ENCODE data around the gene HOXB6.
A peak's percentile ranks its signal among the peaks of the same experiment; 100 is the strongest.

HOXB6 gene

GRCh38 chr17:48604770-48605329, at the start of gene HOXB6:
Gene HOXB6, minus strand, starts transcription at chr17:48604986. Its CDS starts 6,836 bp downstream, at chr17:48598150.
- no peaks in the 10 kb centered on the region for H3K36me3 ChIP-seq (ENCODE audit: control insufficient read depth in 2 of 2, insufficient read depth in 2 of 2, low read length in 2 of 2)
- H3K27ac ChIP-seq (ENCODE audit: low read depth in 2 of 2, low read length in 2 of 2), result peak within 1 kb of the TSS; percentile 92
- peaks cover 2 to 9% of the 10 kb centered on the region in 2 donors for H3K27me3 ChIP-seq (ENCODE audit: control insufficient read depth in 2 of 2, insufficient read depth in 2 of 2, low read length in 2 of 2)
- no peaks in the 10 kb centered on the region for H3K9me3 ChIP-seq (ENCODE audit: control insufficient read depth in 2 of 2, low read length in 2 of 2)
- peak within 1 kb of the TSS; percentile 79 to 95 for H3K9ac ChIP-seq (ENCODE audit: low read depth in 1 of 2, low read length in 2 of 2)
- H3K4me3 ChIP-seq (ENCODE audit: low read length in 2 of 2), result peak within 1 kb of the TSS; percentile 89 to 90
- H3K4me1 ChIP-seq (ENCODE audit: control insufficient read depth in 2 of 2, insufficient read depth in 2 of 2, low read length in 2 of 2), result peaks cover 32 to 37% of the 10 kb centered on the region in 2 donors

GRCh38 chr17:48649741-48650140, 45.0 kb upstream of the HOXB6 start:
- Histone ChIP-seq H3K9me3 (ENCODE audit: control insufficient read depth in 2 of 2, low read length in 2 of 2) (no peaks in the 10 kb centered on the region), H3K36me3 (ENCODE audit: control insufficient read depth in 2 of 2, insufficient read depth in 2 of 2, low read length in 2 of 2) (peaks cover 0 to under 1% of the 10 kb centered on the region in 2 donors), H3K4me1 (ENCODE audit: control insufficient read depth in 2 of 2, insufficient read depth in 2 of 2, low read length in 2 of 2) (peaks cover 8% of the 10 kb centered on the region in 2 donors), H3K27me3 (ENCODE audit: control insufficient read depth in 2 of 2, insufficient read depth in 2 of 2, low read length in 2 of 2) (peaks cover 0 to 4% of the 10 kb centered on the region in 2 donors), H3K9ac (ENCODE audit: low read depth in 1 of 2, low read length in 2 of 2) (no peak overlapping the region), H3K4me3 (ENCODE audit: low read length in 2 of 2) (no peak overlapping the region), H3K27ac (ENCODE audit: low read depth in 2 of 2, low read length in 2 of 2) (no peak overlapping the region)

- peaks cover 11 to 16% of the 10 kb centered on the region in 2 donors for H3K4me1 ChIP-seq (ENCODE audit: control insufficient read depth in 2 of 2, insufficient read depth in 2 of 2, low read length in 2 of 2)
- no peaks in the 10 kb centered on the region for H3K36me3 ChIP-seq (ENCODE audit: control insufficient read depth in 2 of 2, insufficient read depth in 2 of 2, low read length in 2 of 2)
- no peaks in the 10 kb centered on the region for H3K9me3 ChIP-seq (ENCODE audit: control insufficient read depth in 2 of 2, low read length in 2 of 2)
- peak overlapping the region; percentile 94 for H3K27ac ChIP-seq (ENCODE audit: low read depth in 2 of 2, low read length in 2 of 2)
- H3K4me3 ChIP-seq (ENCODE audit: low read length in 2 of 2), result peak overlapping the region; percentile 74 to 89
- H3K9ac ChIP-seq (ENCODE audit: low read depth in 1 of 2, low read length in 2 of 2), result peak overlapping the region; percentile 60 to 98
- peaks cover 0 to 4% of the 10 kb centered on the region in 2 donors for H3K27me3 ChIP-seq (ENCODE audit: control insufficient read depth in 2 of 2, insufficient read depth in 2 of 2, low read length in 2 of 2)
Observed at GRCh38 chr17:48647963-48648245, 43.1 kb upstream of the HOXB6 start.

GRCh38 chr17:48647103-48647962, 42.5 kb upstream of the HOXB6 start:
- Histone ChIP-seq H3K4me3 (ENCODE audit: low read length in 2 of 2) (peak overlapping the region; percentile 74 to 89), H3K9me3 (ENCODE audit: control insufficient read depth in 2 of 2, low read length in 2 of 2) (no peaks in the 10 kb centered on the region), H3K27me3 (ENCODE audit: control insufficient read depth in 2 of 2, insufficient read depth in 2 of 2, low read length in 2 of 2) (peaks cover 4% of the 10 kb centered on the region in 2 donors), H3K4me1 (ENCODE audit: control insufficient read depth in 2 of 2, insufficient read depth in 2 of 2, low read length in 2 of 2) (peaks cover 11 to 20% of the 10 kb centered on the region in 2 donors), H3K9ac (ENCODE audit: low read depth in 1 of 2, low read length in 2 of 2) (peak overlapping the region; percentile 60 to 98), H3K27ac (ENCODE audit: low read depth in 2 of 2, low read length in 2 of 2) (peak overlapping the region; percentile 94), H3K36me3 (ENCODE audit: control insufficient read depth in 2 of 2, insufficient read depth in 2 of 2, low read length in 2 of 2) (no peaks in the 10 kb centered on the region)

GRCh38 chr17:48646183-48647102, 41.7 kb upstream of the HOXB6 start:
- peaks cover 11 to 25% of the 10 kb centered on the region in 2 donors for H3K4me1 ChIP-seq (ENCODE audit: control insufficient read depth in 2 of 2, insufficient read depth in 2 of 2, low read length in 2 of 2)
- H3K4me3 ChIP-seq (ENCODE audit: low read length in 2 of 2), result peak overlapping the region; percentile 74 to 89
- no peaks in the 10 kb centered on the region for H3K9me3 ChIP-seq (ENCODE audit: control insufficient read depth in 2 of 2, low read length in 2 of 2)
- H3K27ac ChIP-seq (ENCODE audit: low read depth in 2 of 2, low read length in 2 of 2), result peak overlapping the region; percentile 94
- H3K27me3 ChIP-seq (ENCODE audit: control insufficient read depth in 2 of 2, insufficient read depth in 2 of 2, low read length in 2 of 2), result peaks cover 4% of the 10 kb centered on the region in 2 donors
- peak overlapping the region; percentile 92 to 98 for H3K9ac ChIP-seq (ENCODE audit: low read depth in 1 of 2, low read length in 2 of 2)
- H3K36me3 ChIP-seq (ENCODE audit: control insufficient read depth in 2 of 2, insufficient read depth in 2 of 2, low read length in 2 of 2), result no peaks in the 10 kb centered on the region

- Histone ChIP-seq H3K9ac (ENCODE audit: low read depth in 1 of 2, low read length in 2 of 2) (peak overlapping the region; percentile 92 to 98), H3K27me3 (ENCODE audit: control insufficient read depth in 2 of 2, insufficient read depth in 2 of 2, low read length in 2 of 2) (peaks cover 4 to 8% of the 10 kb centered on the region in 2 donors), H3K9me3 (ENCODE audit: control insufficient read depth in 2 of 2, low read length in 2 of 2) (no peaks in the 10 kb centered on the region), H3K36me3 (ENCODE audit: control insufficient read depth in 2 of 2, insufficient read depth in 2 of 2, low read length in 2 of 2) (no peaks in the 10 kb centered on the region), H3K27ac (ENCODE audit: low read depth in 2 of 2, low read length in 2 of 2) (peak overlapping the region; percentile 94), H3K4me1 (ENCODE audit: control insufficient read depth in 2 of 2, insufficient read depth in 2 of 2, low read length in 2 of 2) (peaks cover 15 to 32% of the 10 kb centered on the region in 2 donors), H3K4me3 (ENCODE audit: low read length in 2 of 2) (peak overlapping the region; percentile 74 to 83)
Observed at GRCh38 chr17:48645639-48646182, 40.9 kb upstream of the HOXB6 start.

GRCh38 chr17:48644910-48645557, 40.2 kb upstream of the HOXB6 start:
- Histone ChIP-seq H3K27me3 (ENCODE audit: control insufficient read depth in 2 of 2, insufficient read depth in 2 of 2, low read length in 2 of 2) (peaks cover 4 to 8% of the 10 kb centered on the region in 2 donors), H3K9me3 (ENCODE audit: control insufficient read depth in 2 of 2, low read length in 2 of 2) (no peaks in the 10 kb centered on the region), H3K4me1 (ENCODE audit: control insufficient read depth in 2 of 2, insufficient read depth in 2 of 2, low read length in 2 of 2) (peaks cover 19 to 38% of the 10 kb centered on the region in 2 donors), H3K27ac (ENCODE audit: low read depth in 2 of 2, low read length in 2 of 2) (peak overlapping the region; percentile 94), H3K4me3 (ENCODE audit: low read length in 2 of 2) (peak overlapping the region; percentile 74 to 83), H3K9ac (ENCODE audit: low read depth in 1 of 2, low read length in 2 of 2) (peak overlapping the region; percentile 92 to 98), H3K36me3 (ENCODE audit: control insufficient read depth in 2 of 2, insufficient read depth in 2 of 2, low read length in 2 of 2) (no peaks in the 10 kb centered on the region)

- Histone ChIP-seq H3K27ac (ENCODE audit: low read depth in 2 of 2, low read length in 2 of 2) (peak overlapping the region; percentile 94), H3K9ac (ENCODE audit: low read depth in 1 of 2, low read length in 2 of 2) (peak overlapping the region; percentile 92 to 98), H3K4me1 (ENCODE audit: control insufficient read depth in 2 of 2, insufficient read depth in 2 of 2, low read length in 2 of 2) (peaks cover 25 to 47% of the 10 kb centered on the region in 2 donors), H3K4me3 (ENCODE audit: low read length in 2 of 2) (peak overlapping the region; percentile 74 to 83), H3K27me3 (ENCODE audit: control insufficient read depth in 2 of 2, insufficient read depth in 2 of 2, low read length in 2 of 2) (peaks cover 4 to 9% of the 10 kb centered on the region in 2 donors), H3K36me3 (ENCODE audit: control insufficient read depth in 2 of 2, insufficient read depth in 2 of 2, low read length in 2 of 2) (no peaks in the 10 kb centered on the region), H3K9me3 (ENCODE audit: control insufficient read depth in 2 of 2, low read length in 2 of 2) (no peaks in the 10 kb centered on the region)
Observed at GRCh38 chr17:48644159-48644558, 39.4 kb upstream of the HOXB6 start.

DNA sequence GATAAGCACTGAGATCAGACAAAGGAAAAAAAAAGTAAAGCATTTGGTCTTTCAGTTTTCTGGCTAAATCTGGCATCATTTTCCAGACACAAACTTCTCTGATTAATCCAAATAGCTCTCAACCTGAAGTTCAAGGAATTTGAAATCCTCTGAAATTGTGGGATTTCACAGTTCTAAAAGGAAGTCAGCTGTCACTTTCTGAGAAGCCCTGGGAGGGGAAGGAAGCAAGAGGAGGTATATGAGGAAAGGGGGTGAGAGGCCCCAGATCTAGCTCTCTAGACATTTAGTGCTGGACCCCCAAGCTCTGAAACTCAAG, 38.9 kb upstream of the HOXB6 start:
- H3K9ac ChIP-seq (ENCODE audit: low read depth in 1 of 2, low read length in 2 of 2), result peak overlapping the region; percentile 92 to 98
- H3K27ac ChIP-seq (ENCODE audit: low read depth in 2 of 2, low read length in 2 of 2), result peak overlapping the region; percentile 94
- H3K4me3 ChIP-seq (ENCODE audit: low read length in 2 of 2), result peak overlapping the region; percentile 74 to 83
- no peaks in the 10 kb centered on the region for H3K9me3 ChIP-seq (ENCODE audit: control insufficient read depth in 2 of 2, low read length in 2 of 2)
- peaks cover 4 to 10% of the 10 kb centered on the region in 2 donors for H3K27me3 ChIP-seq (ENCODE audit: control insufficient read depth in 2 of 2, insufficient read depth in 2 of 2, low read length in 2 of 2)
- H3K4me1 ChIP-seq (ENCODE audit: control insufficient read depth in 2 of 2, insufficient read depth in 2 of 2, low read length in 2 of 2), result peaks cover 27 to 50% of the 10 kb centered on the region in 2 donors
- H3K36me3 ChIP-seq (ENCODE audit: control insufficient read depth in 2 of 2, insufficient read depth in 2 of 2, low read length in 2 of 2), result no peaks in the 10 kb centered on the region

Data from mucosa of rectum (tissue), 2 donors.